Dermis blood vessel endothelial cell (primary cell): ENCODE measurements around the gene BOK. TPM values are rescaled to one million over a fixed set of nuclear protein-coding genes. Genes with fewer than 3 reads are reported as not detected.

Experiments used
- DNase-seq: peaks from one replicate; pipeline ENCODE4 v3.0.0; 2010
- total RNA-seq: library from RNA; depleted of rRNA; stranded (reverse); fragments of >200 nt; gene quantifications from 2 replicates; pipeline ENCODE4 v1.2.3, GENCODE V29; 2014

The BOK gene
- total RNA-seq, 1 donor from 2014 or later: 99.4 TPM

GRCh38 chr2:241603686-241604085 is 45.1 kb downstream of the BOK start:
- DNase-seq: no peak

GRCh38 chr2:241606186-241606585 is 47.6 kb downstream of the BOK start:
- DNase-seq: no peak

GRCh38 chr2:241607162-241607885 is 48.8 kb downstream of the BOK start:
- DNase-seq: no peak

- no peak for DNase-seq
Observed at GRCh38 chr2:241608881-241609280, 50.3 kb downstream of the BOK start.

- DNase-seq: peak; percentile 89
Observed at GRCh38 chr2:241609859-241610793, 51.6 kb downstream of the BOK start.

- DNase-seq: no peak
Observed at GRCh38 chr2:241611062-241611461, 52.5 kb downstream of the BOK start.

- DNase-seq: no peak
Observed at GRCh38 chr2:241612156-241613016, 53.8 kb downstream of the BOK start.

GRCh38 chr2:241613017-241613780 is 54.7 kb downstream of the BOK start:
- DNase-seq: no peak

GRCh38 chr2:241615041-241615440 is 56.5 kb downstream of the BOK start:
- DNase-seq: no peak

- DNase-seq: no peak
Observed at GRCh38 chr2:241615522-241616052, 57.0 kb downstream of the BOK start.

GRCh38 chr2:241616168-241617125 is 57.9 kb downstream of the BOK start:
- DNase-seq: no peak

GRCh38 chr2:241617431-241618154 is 59.0 kb downstream of the BOK start:
- DNase-seq: peak; percentile 74

GRCh38 chr2:241618296-241618805 is 59.8 kb downstream of the BOK start:
- peak; percentile 62 for DNase-seq

- no peak for DNase-seq
Observed at GRCh38 chr2:241618829-241619228, 60.3 kb downstream of the BOK start.

- no peak for DNase-seq
Observed at GRCh38 chr2:241619597-241620418, 61.3 kb downstream of the BOK start.

- DNase-seq: peak; percentile 10
Observed at GRCh38 chr2:241620419-241620769, 61.8 kb downstream of the BOK start.
